Skeletal muscle cell (primary cell): ENCODE results near the gene DUSP16.

ENCODE experiments used
- DNase-seq: peaks from one replicate; pipeline ENCODE4 v3.0.0-alpha.2; 2010; ENCODE audit warnings: low read depth
- H3K4me3 ChIP-seq: 2 replicates; pipeline ENCODE4 v1.5.1; 2011; ENCODE audit warnings: low read depth, mild to moderate bottlenecking, control low read depth, low read length, moderate library complexity

DUSP16 gene

GRCh38 chr12:12428047-12428446 is 134.6 kb downstream of the DUSP16 start:
- H3K4me3 ChIP-seq, result no peak overlapping the region
- DNase-seq, result no peak

- H3K4me3 ChIP-seq, result no peak overlapping the region
- DNase-seq, result no peak
Measured at GRCh38 chr12:12427568-12427967, 135.1 kb downstream of the DUSP16 start.

GRCh38 chr12:12425616-12426015 is 137.0 kb downstream of the DUSP16 start:
- DNase-seq, result no peak

DNA sequence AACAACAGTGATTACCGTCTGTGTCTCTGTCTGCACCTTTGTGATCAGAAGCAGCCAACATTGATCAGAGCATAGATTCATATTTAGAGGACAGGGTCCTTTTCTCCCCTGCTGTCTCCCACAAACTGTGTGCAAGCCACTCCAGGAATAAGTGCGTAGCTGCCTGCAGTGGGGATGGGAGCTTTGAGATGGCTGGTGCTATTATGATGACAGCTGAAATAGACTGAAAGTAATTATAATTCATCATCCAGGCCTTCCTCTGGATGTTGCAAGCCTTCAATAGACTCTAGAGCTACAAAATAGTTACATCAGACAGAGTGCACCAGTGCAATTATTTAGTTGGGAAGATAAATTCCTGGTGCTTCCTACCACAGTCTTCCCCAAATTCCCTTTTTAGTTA is 137.7 kb downstream of the DUSP16 start:
- H3K4me3 ChIP-seq, result no peak overlapping the region
- DNase-seq, result no peak

More at GRCh38 chr12:12425616-12426015, 137.0 kb downstream of the DUSP16 start:
- no peak overlapping the region for H3K4me3 ChIP-seq
